Measurements from ENCODE around the gene EXOC6B.

EXOC6B gene

GRCh38 chr2:72139874-72140620 is 685.8 kb downstream of the EXOC6B start:
- no peak for DNase-seq (ENCODE audit: extremely low read depth, insufficient read length)
- TF ChIP-seq, protein P1, sequence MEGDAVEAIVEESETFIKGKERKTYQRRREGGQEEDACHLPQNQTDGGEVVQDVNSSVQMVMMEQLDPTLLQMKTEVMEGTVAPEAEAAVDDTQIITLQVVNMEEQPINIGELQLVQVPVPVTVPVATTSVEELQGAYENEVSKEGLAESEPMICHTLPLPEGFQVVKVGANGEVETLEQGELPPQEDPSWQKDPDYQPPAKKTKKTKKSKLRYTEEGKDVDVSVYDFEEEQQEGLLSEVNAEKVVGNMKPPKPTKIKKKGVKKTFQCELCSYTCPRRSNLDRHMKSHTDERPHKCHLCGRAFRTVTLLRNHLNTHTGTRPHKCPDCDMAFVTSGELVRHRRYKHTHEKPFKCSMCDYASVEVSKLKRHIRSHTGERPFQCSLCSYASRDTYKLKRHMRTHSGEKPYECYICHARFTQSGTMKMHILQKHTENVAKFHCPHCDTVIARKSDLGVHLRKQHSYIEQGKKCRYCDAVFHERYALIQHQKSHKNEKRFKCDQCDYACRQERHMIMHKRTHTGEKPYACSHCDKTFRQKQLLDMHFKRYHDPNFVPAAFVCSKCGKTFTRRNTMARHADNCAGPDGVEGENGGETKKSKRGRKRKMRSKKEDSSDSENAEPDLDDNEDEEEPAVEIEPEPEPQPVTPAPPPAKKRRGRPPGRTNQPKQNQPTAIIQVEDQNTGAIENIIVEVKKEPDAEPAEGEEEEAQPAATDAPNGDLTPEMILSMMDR (IDR thresholded peaks at IDR 0.05; ENCODE audit: insufficient read depth, low read length, poor library complexity, severe bottlenecking) = no peak
- Histone ChIP-seq H3K4me3 (replicated peaks; ENCODE audit: low read depth, low read length) (no peak overlapping the region), H3K27me3 (replicated peaks; ENCODE audit: control insufficient read depth, insufficient read depth, low read length) (no peaks in the 10 kb centered on the region; the same call in 1 of the 2 replicates), H3K36me3 (ENCODE audit: control insufficient read depth, insufficient read depth, low read length) (no peaks in the 10 kb centered on the region)

GRCh38 chr2:72139471-72139873 is 686.4 kb downstream of the EXOC6B start:
- no peak overlapping the region for H3K4me3 ChIP-seq (replicated peaks; ENCODE audit: low read depth, low read length)

GRCh38 chr2:72138921-72139381 is 686.9 kb downstream of the EXOC6B start:
- Histone ChIP-seq H3K27me3 (replicated peaks; ENCODE audit: control insufficient read depth, insufficient read depth, low read length) (no peaks in the 10 kb centered on the region; the same call in 1 of the 2 replicates), H3K36me3 (ENCODE audit: control insufficient read depth, insufficient read depth, low read length) (no peaks in the 10 kb centered on the region), H3K4me3 (replicated peaks; ENCODE audit: low read depth, low read length) (no peak overlapping the region)
- TF ChIP-seq, protein P1 (IDR thresholded peaks at IDR 0.05; ENCODE audit: insufficient read depth, low read length, poor library complexity, severe bottlenecking) = no peak
- no peak for DNase-seq (ENCODE audit: extremely low read depth, insufficient read length)

More at GRCh38 chr2:72139471-72139873, 686.4 kb downstream of the EXOC6B start:
- TF ChIP-seq, protein P1 (IDR thresholded peaks at IDR 0.05; ENCODE audit: insufficient read depth, low read length, poor library complexity, severe bottlenecking) = no peak
- Histone ChIP-seq H3K36me3 (ENCODE audit: control insufficient read depth, insufficient read depth, low read length) (no peaks in the 10 kb centered on the region), H3K27me3 (replicated peaks; ENCODE audit: control insufficient read depth, insufficient read depth, low read length) (no peaks in the 10 kb centered on the region; the same call in 1 of the 2 replicates)
- DNase-seq (ENCODE audit: extremely low read depth, insufficient read length) = no peak

- DNase-seq (ENCODE audit: extremely low read depth, insufficient read length) = no peak
- TF ChIP-seq, protein P1 (IDR thresholded peaks at IDR 0.05; ENCODE audit: insufficient read depth, low read length, poor library complexity, severe bottlenecking) = no peak
- H3K27me3 ChIP-seq (replicated peaks; ENCODE audit: control insufficient read depth, insufficient read depth, low read length) = no peaks in the 10 kb centered on the region; the same call in 1 of the 2 replicates
- no peaks in the 10 kb centered on the region for H3K36me3 ChIP-seq (ENCODE audit: control insufficient read depth, insufficient read depth, low read length)
- H3K4me3 ChIP-seq (replicated peaks; ENCODE audit: low read depth, low read length) = no peak overlapping the region
Observed at GRCh38 chr2:72138011-72138881, 687.6 kb downstream of the EXOC6B start.

- H3K27me3 ChIP-seq (replicated peaks; ENCODE audit: control insufficient read depth, insufficient read depth, low read length) = no peaks in the 10 kb centered on the region; the same call in 1 of the 2 replicates
- peak; percentile 42 for DNase-seq (ENCODE audit: extremely low read depth, insufficient read length)
- H3K4me3 ChIP-seq (replicated peaks; ENCODE audit: low read depth, low read length) = no peak overlapping the region
- H3K36me3 ChIP-seq (ENCODE audit: control insufficient read depth, insufficient read depth, low read length) = no peaks in the 10 kb centered on the region
- TF ChIP-seq, protein P1 (IDR thresholded peaks at IDR 0.05; ENCODE audit: insufficient read depth, low read length, poor library complexity, severe bottlenecking) = peak; percentile 99
Observed at GRCh38 chr2:72137498-72138010, 688.3 kb downstream of the EXOC6B start.
